GM23338 (cell line): Measurements from ENCODE around the gene VSX1. TPM values are rescaled to one million over a fixed set of nuclear protein-coding genes. Genes with fewer than 3 reads are reported as not detected.

Experiments used
- ATAC-seq: fragments of 200-7000 bp; cut with Tn5 transposase; 3 replicates; pipeline ENCODE4 v1.9.1; 2020
- DNase-seq: peaks from one replicate; pipeline ENCODE4 v3.0.0-alpha.2; 2015; ENCODE audit warnings: low spot score
- H2AFZ ChIP-seq: fragments of 200-600 bp; sonication (generic); 2 replicates; pipeline ENCODE4 v1.8.0; 2016; ENCODE audit warnings: antibody characterized with exemption, mild to moderate bottlenecking, moderate library complexity
- H3F3A ChIP-seq: fragments of 200-600 bp; sonication (generic); replicated peaks from 2 replicates; pipeline ENCODE4 v1.8.0; 2017; ENCODE audit warnings: antibody characterized with exemption, mixed run types, low read depth
- H3K27ac ChIP-seq: fragments of 200-600 bp; sonication (generic); 2 replicates; pipeline ENCODE4 v1.6.1; 2016; ENCODE audit warnings: low read depth
- H3K27me3 ChIP-seq: fragments of 200-600 bp; sonication (generic); 2 replicates; pipeline ENCODE4 v1.8.0; 2016; ENCODE audit warnings: mild to moderate bottlenecking, mixed run types, moderate library complexity; ENCODE audit not compliant: insufficient read depth
- H3K36me3 ChIP-seq: fragments of 200-600 bp; sonication (generic); 2 replicates; pipeline ENCODE4 v1.8.0; 2016; ENCODE audit warnings: mild to moderate bottlenecking; ENCODE audit not compliant: insufficient read depth
- H3K4me1 ChIP-seq: fragments of 200-600 bp; sonication (generic); 2 replicates; pipeline ENCODE4 v1.8.0; 2016; ENCODE audit warnings: mild to moderate bottlenecking, moderate library complexity; ENCODE audit not compliant: insufficient read depth
- H3K4me2 ChIP-seq: fragments of 200-600 bp; sonication (generic); 2 replicates; pipeline ENCODE4 v1.7.1; 2017; ENCODE audit warnings: mixed run types
- H3K4me3 ChIP-seq: fragments of 200-600 bp; sonication (generic); 2 replicates; pipeline ENCODE4 v1.6.1; 2016; ENCODE audit warnings: mixed run types
- H3K79me2 ChIP-seq: fragments of 200-600 bp; sonication (generic); replicated peaks from 2 replicates; pipeline ENCODE4 v1.8.0; 2017; ENCODE audit warnings: mild to moderate bottlenecking; ENCODE audit not compliant: insufficient read depth
- H3K9me2 ChIP-seq: fragments of 200-600 bp; sonication (generic); 2 replicates; pipeline ENCODE4 v1.8.0; 2017; ENCODE audit not compliant: insufficient read depth
- H4K20me1 ChIP-seq: fragments of 200-600 bp; sonication (generic); replicated peaks from 2 replicates; pipeline ENCODE4 v1.8.0; 2017; ENCODE audit warnings: mild to moderate bottlenecking; ENCODE audit not compliant: insufficient read depth
- H3K27ac Mint-ChIP-seq: 2 replicates; pipeline ENCODE4 v1.8.0; 2020; ENCODE audit warnings: inconsistent platforms, mild to moderate bottlenecking, moderate library complexity, mixed read lengths
- H3K27me3 Mint-ChIP-seq: 3 replicates; pipeline ENCODE4 v1.8.0; 2022; ENCODE audit warnings: low read depth, mild to moderate bottlenecking, moderate library complexity, mixed read lengths, inconsistent platforms; ENCODE audit not compliant: insufficient read depth, poor library complexity
- H3K36me3 Mint-ChIP-seq: 3 replicates; pipeline ENCODE4 v1.8.0; 2021; ENCODE audit warnings: low read depth, mild to moderate bottlenecking, inconsistent platforms, moderate library complexity, mixed read lengths
- H3K4me1 Mint-ChIP-seq: 3 replicates; pipeline ENCODE4 v1.8.0; 2020; ENCODE audit warnings: mild to moderate bottlenecking, inconsistent platforms, mixed read lengths
- H3K4me3 Mint-ChIP-seq: 3 replicates; pipeline ENCODE4 v1.8.0; 2021; ENCODE audit warnings: moderate library complexity, mild to moderate bottlenecking, inconsistent platforms, mixed read lengths
- H3K9me3 Mint-ChIP-seq: 3 replicates; pipeline ENCODE4 v1.8.0; 2020; ENCODE audit warnings: moderate library complexity, mild to moderate bottlenecking, inconsistent platforms, mixed read lengths
- EZH2 ChIP-seq: fragments of 200-600 bp; sonication (generic); IDR thresholded peaks from one replicate; pipeline ENCODE4 v1.8.0; 2017; ENCODE audit warnings: antibody characterized with exemption, mild to moderate bottlenecking, low read depth; ENCODE audit not compliant: unreplicated experiment
- STAT1 ChIP-seq: IDR thresholded peaks from one replicate; pipeline ENCODE4 v1.6.1; 2016; ENCODE audit warnings: antibody characterized with exemption; ENCODE audit not compliant: unreplicated experiment
- ZNF114 ChIP-seq: fragments of 250-450 bp; sonication (Bioruptor Pico); IDR thresholded peaks from 2 replicates; pipeline ENCODE4 v1.5.0; 2020; ENCODE audit warnings: mild to moderate bottlenecking, moderate library complexity
- ZNF331 ChIP-seq: fragments of 250-450 bp; sonication (Bioruptor Pico); IDR thresholded peaks from 2 replicates; pipeline ENCODE4 v1.5.0; 2020; ENCODE audit warnings: low read depth, mild to moderate bottlenecking, moderate library complexity
- polyA plus RNA-seq: library from polyadenylated mRNA; unstranded; fragments of >200 nt; fragmentation: Nextera tagmentation; extraction: Ambion mirVana; gene quantifications from 2 replicates; pipeline ENCODE4 v1.2.1, GENCODE V29; 2016
- total RNA-seq: library from RNA; depleted of rRNA; stranded (reverse); fragments of >200 nt; shearing (Covaris generic); gene quantifications from 2 replicates; pipeline ENCODE4 v1.2.3, GENCODE V29; 2014; rRNA removed
- TF ChIP-seq, protein P1 (sequence below): fragments of 250-450 bp; sonication (Bioruptor Pico); IDR thresholded peaks from 2 replicates; pipeline ENCODE4 v1.5.0; 2020; ENCODE audit warnings: mild to moderate bottlenecking, moderate library complexity

VSX1 gene
- total and polyA plus RNA-seq, 2 experiments from 2014 or later, result 0.73 TPM; not detected in 1

DNA sequence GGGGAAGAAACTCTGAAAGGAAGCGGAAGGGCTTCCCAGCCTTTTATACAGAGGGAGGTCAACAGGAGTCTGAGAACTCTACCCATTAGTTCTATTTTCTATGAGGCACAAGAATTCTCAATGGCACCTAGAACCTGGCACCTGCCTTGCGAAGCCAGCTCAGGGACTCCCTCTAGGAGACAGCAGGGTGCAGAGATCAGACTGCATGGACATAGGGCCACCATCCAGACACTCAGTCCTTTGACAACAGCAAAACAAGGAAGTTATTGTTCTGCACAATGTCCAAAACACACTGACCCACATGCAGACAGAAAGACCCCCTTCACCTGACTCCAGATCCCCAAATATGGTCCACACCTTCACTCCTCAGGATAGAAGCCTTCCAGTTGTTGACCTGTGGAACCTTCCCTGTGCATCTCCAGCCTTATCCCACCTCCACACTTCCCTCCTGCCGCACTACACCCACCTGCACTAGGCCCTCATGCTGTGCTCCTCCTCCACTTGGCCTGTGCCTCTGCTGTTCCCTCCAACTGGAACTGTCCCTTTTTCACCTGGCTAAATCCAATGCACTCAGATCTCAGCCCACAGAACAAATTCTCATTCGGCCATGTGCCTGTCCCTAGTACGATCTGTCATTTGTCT, 51.8 kb downstream of the VSX1 start (continued):
- TF ChIP-seq, protein P1, sequence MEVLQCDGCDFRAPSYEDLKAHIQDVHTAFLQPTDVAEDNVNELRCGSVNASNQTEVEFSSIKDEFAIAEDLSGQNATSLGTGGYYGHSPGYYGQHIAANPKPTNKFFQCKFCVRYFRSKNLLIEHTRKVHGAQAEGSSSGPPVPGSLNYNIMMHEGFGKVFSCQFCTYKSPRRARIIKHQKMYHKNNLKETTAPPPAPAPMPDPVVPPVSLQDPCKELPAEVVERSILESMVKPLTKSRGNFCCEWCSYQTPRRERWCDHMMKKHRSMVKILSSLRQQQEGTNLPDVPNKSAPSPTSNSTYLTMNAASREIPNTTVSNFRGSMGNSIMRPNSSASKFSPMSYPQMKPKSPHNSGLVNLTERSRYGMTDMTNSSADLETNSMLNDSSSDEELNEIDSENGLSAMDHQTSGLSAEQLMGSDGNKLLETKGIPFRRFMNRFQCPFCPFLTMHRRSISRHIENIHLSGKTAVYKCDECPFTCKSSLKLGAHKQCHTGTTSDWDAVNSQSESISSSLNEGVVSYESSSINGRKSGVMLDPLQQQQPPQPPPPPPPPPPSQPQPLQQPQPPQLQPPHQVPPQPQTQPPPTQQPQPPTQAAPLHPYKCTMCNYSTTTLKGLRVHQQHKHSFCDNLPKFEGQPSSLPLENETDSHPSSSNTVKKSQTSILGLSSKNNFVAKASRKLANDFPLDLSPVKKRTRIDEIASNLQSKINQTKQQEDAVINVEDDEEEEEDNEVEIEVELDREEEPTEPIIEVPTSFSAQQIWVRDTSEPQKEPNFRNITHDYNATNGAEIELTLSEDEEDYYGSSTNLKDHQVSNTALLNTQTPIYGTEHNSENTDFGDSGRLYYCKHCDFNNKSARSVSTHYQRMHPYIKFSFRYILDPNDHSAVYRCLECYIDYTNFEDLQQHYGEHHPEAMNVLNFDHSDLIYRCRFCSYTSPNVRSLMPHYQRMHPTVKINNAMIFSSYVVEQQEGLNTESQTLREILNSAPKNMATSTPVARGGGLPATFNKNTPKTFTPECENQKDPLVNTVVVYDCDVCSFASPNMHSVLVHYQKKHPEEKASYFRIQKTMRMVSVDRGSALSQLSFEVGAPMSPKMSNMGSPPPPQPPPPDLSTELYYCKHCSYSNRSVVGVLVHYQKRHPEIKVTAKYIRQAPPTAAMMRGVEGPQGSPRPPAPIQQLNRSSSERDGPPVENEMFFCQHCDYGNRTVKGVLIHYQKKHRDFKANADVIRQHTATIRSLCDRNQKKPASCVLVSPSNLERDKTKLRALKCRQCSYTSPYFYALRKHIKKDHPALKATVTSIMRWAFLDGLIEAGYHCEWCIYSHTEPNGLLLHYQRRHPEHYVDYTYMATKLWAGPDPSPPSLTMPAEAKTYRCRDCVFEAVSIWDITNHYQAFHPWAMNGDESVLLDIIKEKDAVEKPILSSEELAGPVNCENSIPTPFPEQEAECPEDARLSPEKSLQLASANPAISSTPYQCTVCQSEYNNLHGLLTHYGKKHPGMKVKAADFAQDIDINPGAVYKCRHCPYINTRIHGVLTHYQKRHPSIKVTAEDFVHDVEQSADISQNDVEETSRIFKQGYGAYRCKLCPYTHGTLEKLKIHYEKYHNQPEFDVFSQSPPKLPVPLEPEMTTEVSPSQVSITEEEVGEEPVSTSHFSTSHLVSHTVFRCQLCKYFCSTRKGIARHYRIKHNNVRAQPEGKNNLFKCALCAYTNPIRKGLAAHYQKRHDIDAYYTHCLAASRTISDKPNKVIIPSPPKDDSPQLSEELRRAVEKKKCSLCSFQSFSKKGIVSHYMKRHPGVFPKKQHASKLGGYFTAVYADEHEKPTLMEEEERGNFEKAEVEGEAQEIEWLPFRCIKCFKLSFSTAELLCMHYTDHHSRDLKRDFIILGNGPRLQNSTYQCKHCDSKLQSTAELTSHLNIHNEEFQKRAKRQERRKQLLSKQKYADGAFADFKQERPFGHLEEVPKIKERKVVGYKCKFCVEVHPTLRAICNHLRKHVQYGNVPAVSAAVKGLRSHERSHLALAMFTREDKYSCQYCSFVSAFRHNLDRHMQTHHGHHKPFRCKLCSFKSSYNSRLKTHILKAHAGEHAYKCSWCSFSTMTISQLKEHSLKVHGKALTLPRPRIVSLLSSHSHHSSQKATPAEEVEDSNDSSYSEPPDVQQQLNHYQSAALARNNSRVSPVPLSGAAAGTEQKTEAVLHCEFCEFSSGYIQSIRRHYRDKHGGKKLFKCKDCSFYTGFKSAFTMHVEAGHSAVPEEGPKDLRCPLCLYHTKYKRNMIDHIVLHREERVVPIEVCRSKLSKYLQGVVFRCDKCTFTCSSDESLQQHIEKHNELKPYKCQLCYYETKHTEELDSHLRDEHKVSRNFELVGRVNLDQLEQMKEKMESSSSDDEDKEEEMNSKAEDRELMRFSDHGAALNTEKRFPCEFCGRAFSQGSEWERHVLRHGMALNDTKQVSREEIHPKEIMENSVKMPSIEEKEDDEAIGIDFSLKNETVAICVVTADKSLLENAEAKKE (CRISPR knock-in tag), result no peak

DNA sequence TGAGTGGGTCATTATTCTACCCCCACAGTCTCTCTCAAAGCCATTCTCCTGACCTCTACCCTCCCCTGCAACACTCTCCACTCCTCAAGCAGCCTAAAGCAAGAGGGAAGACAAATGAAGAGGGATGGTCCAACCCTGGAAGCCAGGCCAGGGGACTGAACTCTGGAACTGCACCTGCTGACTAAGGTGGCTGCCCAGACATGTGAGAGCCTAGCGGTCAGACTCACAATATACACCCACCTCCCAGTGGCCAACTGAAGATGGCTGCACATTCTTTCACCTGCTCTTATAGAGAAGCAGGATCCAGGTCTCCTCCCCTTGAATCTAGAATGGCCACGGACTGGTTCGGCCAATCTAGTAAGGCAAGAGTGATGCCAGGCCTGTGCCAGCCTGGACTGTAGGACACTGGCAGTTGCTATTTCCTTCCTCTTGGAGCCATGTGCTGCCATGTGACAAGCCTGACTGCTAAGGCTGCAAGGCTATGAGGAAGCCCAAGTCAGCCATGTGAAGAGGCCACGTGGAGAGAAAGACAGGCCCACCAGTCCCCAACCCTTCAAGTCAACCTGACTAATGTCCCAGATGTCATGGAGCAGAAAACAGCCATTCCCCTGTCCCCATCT, 55.8 kb downstream of the VSX1 start:
- no peaks in the 10 kb centered on the region for H3K4me1 ChIP-seq
- no peak for ATAC-seq
- Mint-ChIP-seq H3K4me3 (no peak overlapping the region), H3K36me3 (no peaks in the 10 kb centered on the region), H3K4me1 (no peaks in the 10 kb centered on the region), H3K27ac (no peak overlapping the region), H3K27me3 (peaks cover 8% of the 10 kb centered on the region), H3K9me3 (no peaks in the 10 kb centered on the region; the same call in 2 of the 3 replicates)
- no peaks in the 10 kb centered on the region for H4K20me1 ChIP-seq
- no peaks in the 10 kb centered on the region for H3K36me3 ChIP-seq
- H2AFZ ChIP-seq, result no peak overlapping the region
- H3K4me2 ChIP-seq, result no peak overlapping the region
- TF ChIP-seq EZH2, result no peak
- no peak for TF ChIP-seq STAT1
- TF ChIP-seq ZNF331 (CRISPR knock-in tag), result no peak
- TF ChIP-seq ZNF114 (CRISPR knock-in tag), result no peak
- no peaks in the 10 kb centered on the region for H3F3A ChIP-seq
- no peaks in the 10 kb centered on the region for H3K27me3 ChIP-seq
- H3K4me3 ChIP-seq, result no peak overlapping the region
- 0 out of 2 replicates have a peak, but pooled peaks cover 13% of the 10 kb centered on the region for H3K9me2 ChIP-seq
- DNase-seq, result no peak
- H3K27ac ChIP-seq, result no peak overlapping the region
- H3K79me2 ChIP-seq, result no peaks in the 10 kb centered on the region

Other genes starting within 250 kb of the VSX1 start
- not detected in 2 replicates for gene CST7, start 132.9 kb downstream of the VSX1 start, total RNA-seq
- gene CST7, start 132.9 kb downstream of the VSX1 start, polyA plus RNA-seq, result not detected in 2 replicates
- 70.8 and 72.3 TPM in 2 replicates for gene APMAP, start 89.4 kb downstream of the VSX1 start, total RNA-seq
- 31.7 and 32.0 TPM in 2 replicates for gene APMAP, start 89.4 kb downstream of the VSX1 start, polyA plus RNA-seq
- 2.7 and 4.1 TPM in 2 replicates for gene ACSS1, start 24.0 kb downstream of the VSX1 start, total RNA-seq
- 1.1 and 1.3 TPM in 2 replicates for gene ACSS1, start 24.0 kb downstream of the VSX1 start, polyA plus RNA-seq
- 45.9 TPM in 2 replicates for gene ENTPD6, start 113.6 kb upstream of the VSX1 start, total RNA-seq
- gene ENTPD6, start 113.6 kb upstream of the VSX1 start, polyA plus RNA-seq, result 19.0 and 19.3 TPM in 2 replicates
- gene PYGB, start 165.9 kb upstream of the VSX1 start, total RNA-seq, result 61.9 and 64.0 TPM in 2 replicates
- 15.6 and 15.9 TPM in 2 replicates for gene PYGB, start 165.9 kb upstream of the VSX1 start, polyA plus RNA-seq